SU-DHL-6 (cell line): Measurements from ENCODE around the gene KIAA0040.

Experiments used
- CTCF ChIP-seq: fragments of 200-600 bp; sonication (generic); IDR thresholded peaks from one replicate; pipeline ENCODE4 v1.5.1; 2017; ENCODE audit warnings: antibody characterized with exemption, mild to moderate bottlenecking, low read length, moderate library complexity; ENCODE audit not compliant: insufficient read depth, poor library complexity, severe bottlenecking
- EZH2phosphoT487 ChIP-seq: fragments of 200-600 bp; sonication (generic), shearing (Covaris generic); conservative IDR thresholded peaks from 2 replicates; pipeline ENCODE4 v1.6.1; 2018; ENCODE audit warnings: mild to moderate bottlenecking, antibody characterized with exemption, low read length, moderate library complexity, mixed read lengths

- TF ChIP-seq CTCF (no peak), EZH2phosphoT487 (no peak)
Measured at GRCh38 chr1:175178056-175178455, 14.5 kb downstream of the KIAA0040 start.
